Fibroblast of the aortic adventitia (primary cell): ENCODE measurements around the gene GRIK3. TPM values are rescaled to one million over a fixed set of nuclear protein-coding genes. Genes with fewer than 3 reads are reported as not detected.
A peak's percentile ranks its signal among the peaks of the same experiment; 100 is the strongest.

ENCODE experiments used
- DNase-seq: peaks from one replicate; pipeline ENCODE4 v3.0.0-alpha.2; 2010; ENCODE audit warnings: low read depth
- H3K4me3 ChIP-seq: 2 replicates; pipeline ENCODE4 v1.5.1; 2011; ENCODE audit warnings: low read depth, mild to moderate bottlenecking, control low read depth, low read length, moderate library complexity
- CTCF ChIP-seq: IDR thresholded peaks from 2 replicates; pipeline ENCODE4 v1.5.1; 2011; ENCODE audit warnings: mild to moderate bottlenecking, low read length, control low read depth, inconsistent platforms; ENCODE audit not compliant: insufficient read depth
- total RNA-seq: library from RNA; depleted of rRNA; stranded (reverse); fragments of >200 nt; gene quantifications from 2 replicates; pipeline ENCODE4 v1.2.3, GENCODE V29; 2012; ENCODE audit warnings: low replicate concordance

GRIK3 gene
- total RNA-seq, 1 donor, result not detected

GRCh38 chr1:36925251-36925650 is 109.1 kb downstream of the GRIK3 start:
- DNase-seq, result no peak
- TF ChIP-seq CTCF, result no peak
- no peak overlapping the region for H3K4me3 ChIP-seq

- H3K4me3 ChIP-seq, result no peak overlapping the region
- DNase-seq, result peak; percentile 19
- no peak for TF ChIP-seq CTCF
These were observed 110.0 kb downstream of the GRIK3 start for GRCh38 chr1:36924282-36924811.

GRCh38 chr1:36922593-36923426 is 111.5 kb downstream of the GRIK3 start:
- no peak overlapping the region for H3K4me3 ChIP-seq
- no peak for TF ChIP-seq CTCF
- no peak for DNase-seq

GRCh38 chr1:36922071-36922470 is 112.2 kb downstream of the GRIK3 start:
- TF ChIP-seq CTCF, result no peak
- no peak overlapping the region for H3K4me3 ChIP-seq
- no peak for DNase-seq

GRCh38 chr1:36920801-36921405 is 113.4 kb downstream of the GRIK3 start:
- no peak for TF ChIP-seq CTCF
- H3K4me3 ChIP-seq, result no peak overlapping the region
- DNase-seq, result no peak

- no peak for TF ChIP-seq CTCF
- no peak overlapping the region for H3K4me3 ChIP-seq
- no peak for DNase-seq
These were observed 113.9 kb downstream of the GRIK3 start for GRCh38 chr1:36920371-36920770.
